Measurements from ENCODE around the gene DPYSL4. TPM values are rescaled to one million over a fixed set of nuclear protein-coding genes. Genes with fewer than 3 reads are reported as not detected.
"Not testable (repeated sequence)": the region's sequence is repeated elsewhere in the genome, so short reads cannot be mapped to it uniquely, and the experiment has no call there.

DPYSL4 gene
- total RNA-seq, 5 donors from 2014 or later (not counting 1 experiment from before 2014, with no cell fraction given), result 0.66 to 3.9 (median 3.2) TPM

- H3K36me3 ChIP-seq (ENCODE audit: control insufficient read depth in 2 of 2, extremely low read depth in 1 of 2, insufficient read depth in 1 of 2, low read length in 1 of 2), result no peaks in the 10 kb centered on the region
- peak in 30 of 35 experiments; percentile 16 to 84 (median 54) for DNase-seq
- H3K27me3 ChIP-seq (replicated peaks in 1 of 2; ENCODE audit: control insufficient read depth in 2 of 2, extremely low read depth in 1 of 2, insufficient read depth in 2 of 2, low read length in 1 of 2), result no peaks in the 10 kb centered on the region
- no peaks in the 10 kb centered on the region for H3K9me3 ChIP-seq
- peak overlapping the region in 1 of 2 donors; percentile 22 for H3K27ac Mint-ChIP-seq
- ChIA-PET CTCF (no interaction called here), POLR2A (no interaction called here)
- WGBS (ENCODE audit: insufficient coverage), result no CpG with 5 or more reads among the region's 7 CpGs
- no peaks in the 10 kb centered on the region for H3K36me3 Mint-ChIP-seq
- no peak overlapping the region for H3K4me3 ChIP-seq (ENCODE audit: control insufficient read depth in 1 of 2, extremely low read depth in 1 of 2, low read length in 1 of 2)
- H3K9me3 Mint-ChIP-seq, result no peaks in the 10 kb centered on the region
- H3K4me1 ChIP-seq (ENCODE audit: control insufficient read depth in 1 of 2, extremely low read depth in 1 of 2, insufficient read depth in 2 of 2, low read length in 2 of 2), result peaks cover 7 to 46% of the 10 kb centered on the region in 2 experiments
- peak in 1 of 4 experiments; percentile 46 for ATAC-seq (replicated peaks in 1 of 4)
- peaks cover 25 to 30% (median 30%) of the 10 kb centered on the region in 3 donors for H3K4me1 Mint-ChIP-seq
- H3K4me3 Mint-ChIP-seq, result peak overlapping the region in 1 of 3 donors; percentile 56
- H3K27ac ChIP-seq (ENCODE audit: low read length), result peak overlapping the region; percentile 93
- H3K27me3 Mint-ChIP-seq, result no peaks in the 10 kb centered on the region
Observed at GRCh38 chr10:132158823-132159222, 27.9 kb upstream of the DPYSL4 start.

GRCh38 chr10:132159302-132160230 is 27.2 kb upstream of the DPYSL4 start:
- H3K27me3 Mint-ChIP-seq; H3K9me3 Mint-ChIP-seq; H3K4me3 ChIP-seq (ENCODE audit: control insufficient read depth in 1 of 2, extremely low read depth in 1 of 2, low read length in 1 of 2); POLR2A ChIA-PET; CTCF ChIA-PET; H3K36me3 Mint-ChIP-seq; H3K9me3 ChIP-seq; H3K36me3 ChIP-seq (ENCODE audit: control insufficient read depth in 2 of 2, extremely low read depth in 1 of 2, insufficient read depth in 1 of 2, low read length in 1 of 2); H3K27me3 ChIP-seq (replicated peaks in 1 of 2; ENCODE audit: control insufficient read depth in 2 of 2, extremely low read depth in 1 of 2, insufficient read depth in 2 of 2, low read length in 1 of 2): not testable (repeated sequence)
- H3K4me3 Mint-ChIP-seq, result peak overlapping the region in 1 of 3 donors; percentile 56
- DNase-seq (peak in 32 of 35 experiments; percentile 23 to 82 (median 62)), ATAC-seq (replicated peaks in 1 of 4) (peak in 3 of 4 experiments; percentile 31 to 53 (median 36))
- H3K27ac Mint-ChIP-seq, result peak overlapping the region in 1 of 2 donors; percentile 44
- peak overlapping the region; percentile 93 for H3K27ac ChIP-seq (ENCODE audit: low read length)
- WGBS (ENCODE audit: insufficient coverage), result no CpG with 5 or more reads among the region's 7 CpGs
- H3K4me1 Mint-ChIP-seq, result peaks cover 30 to 35% (median 34%) of the 10 kb centered on the region in 3 donors
- peaks cover 7 to 46% of the 10 kb centered on the region in 2 experiments for H3K4me1 ChIP-seq (ENCODE audit: control insufficient read depth in 1 of 2, extremely low read depth in 1 of 2, insufficient read depth in 2 of 2, low read length in 2 of 2)

- POLR2A ChIA-PET; H3K9me3 ChIP-seq; H3K27ac Mint-ChIP-seq; H3K27me3 ChIP-seq (replicated peaks in 1 of 2; ENCODE audit: control insufficient read depth in 2 of 2, extremely low read depth in 1 of 2, insufficient read depth in 2 of 2, low read length in 1 of 2); ATAC-seq (replicated peaks in 1 of 4); H3K4me3 ChIP-seq (ENCODE audit: control insufficient read depth in 1 of 2, extremely low read depth in 1 of 2, low read length in 1 of 2); CTCF ChIA-PET; H3K27me3 Mint-ChIP-seq; H3K4me3 Mint-ChIP-seq; H3K36me3 Mint-ChIP-seq; H3K36me3 ChIP-seq (ENCODE audit: control insufficient read depth in 2 of 2, extremely low read depth in 1 of 2, insufficient read depth in 1 of 2, low read length in 1 of 2); H3K9me3 Mint-ChIP-seq: not testable (repeated sequence)
- H3K27ac ChIP-seq (ENCODE audit: low read length), result peak overlapping the region; percentile 93
- peaks cover 7 to 46% of the 10 kb centered on the region in 2 experiments for H3K4me1 ChIP-seq (ENCODE audit: control insufficient read depth in 1 of 2, extremely low read depth in 1 of 2, insufficient read depth in 2 of 2, low read length in 2 of 2)
- peaks cover 32 to 35% (median 34%) of the 10 kb centered on the region in 3 donors for H3K4me1 Mint-ChIP-seq
- DNase-seq, result peak in 14 of 35 experiments; percentile 10 to 56 (median 25)
Observed at GRCh38 chr10:132160231-132160630, 26.5 kb upstream of the DPYSL4 start.

GRCh38 chr10:132160834-132161622 is 25.7 kb upstream of the DPYSL4 start:
- CTCF ChIA-PET; H3K9me3 Mint-ChIP-seq; H3K27me3 Mint-ChIP-seq; H3K9me3 ChIP-seq; H3K27me3 ChIP-seq (replicated peaks in 1 of 2; ENCODE audit: control insufficient read depth in 2 of 2, extremely low read depth in 1 of 2, insufficient read depth in 2 of 2, low read length in 1 of 2); H3K4me3 Mint-ChIP-seq; H3K36me3 ChIP-seq (ENCODE audit: control insufficient read depth in 2 of 2, extremely low read depth in 1 of 2, insufficient read depth in 1 of 2, low read length in 1 of 2); ATAC-seq (replicated peaks in 1 of 4); H3K36me3 Mint-ChIP-seq; POLR2A ChIA-PET; H3K27ac Mint-ChIP-seq; H3K4me3 ChIP-seq (ENCODE audit: control insufficient read depth in 1 of 2, extremely low read depth in 1 of 2, low read length in 1 of 2): not testable (repeated sequence)
- Histone ChIP-seq H3K4me1 (ENCODE audit: control insufficient read depth in 1 of 2, extremely low read depth in 1 of 2, insufficient read depth in 2 of 2, low read length in 2 of 2) (peaks cover 7 to 46% of the 10 kb centered on the region in 2 experiments), H3K27ac (ENCODE audit: low read length) (peak overlapping the region; percentile 69)
- peaks cover 32 to 35% (median 34%) of the 10 kb centered on the region in 3 donors for H3K4me1 Mint-ChIP-seq
- DNase-seq, result peak in 29 of 35 experiments; percentile 31 to 85 (median 58)
- no CpG with 5 or more reads among the region's 4 CpGs for WGBS (ENCODE audit: insufficient coverage)

- Mint-ChIP-seq H3K4me3 (peak overlapping the region in 2 of 3 donors; percentile 49 to 83), H3K27ac (peak overlapping the region; percentile 57 to 97), H3K4me1 (peaks cover 32 to 35% (median 34%) of the 10 kb centered on the region in 3 donors), H3K27me3 (no peaks in the 10 kb centered on the region), H3K9me3 (no peaks in the 10 kb centered on the region), H3K36me3 (no peaks in the 10 kb centered on the region)
- 37% methylated on average over 2 of the region's 12 CpGs for WGBS (ENCODE audit: insufficient coverage)
- H3K36me3 ChIP-seq (ENCODE audit: control insufficient read depth in 2 of 2, extremely low read depth in 1 of 2, insufficient read depth in 1 of 2, low read length in 1 of 2), result no peaks in the 10 kb centered on the region
- peaks cover 7 to 46% of the 10 kb centered on the region in 2 experiments for H3K4me1 ChIP-seq (ENCODE audit: control insufficient read depth in 1 of 2, extremely low read depth in 1 of 2, insufficient read depth in 2 of 2, low read length in 2 of 2)
- peak overlapping the region; percentile 87 for H3K27ac ChIP-seq (ENCODE audit: low read length)
- POLR2A ChIA-PET, result no interaction called here
- H3K9me3 ChIP-seq, result no peaks in the 10 kb centered on the region
- CTCF ChIA-PET, result no interaction called here
- peak in 14 of 35 experiments; percentile 11 to 61 (median 33) for DNase-seq
- ATAC-seq (replicated peaks in 1 of 4), result peak; percentile 22 to 44 (median 32)
- peaks cover 0 to 1% of the 10 kb centered on the region in 2 experiments for H3K27me3 ChIP-seq (replicated peaks in 1 of 2; ENCODE audit: control insufficient read depth in 2 of 2, extremely low read depth in 1 of 2, insufficient read depth in 2 of 2, low read length in 1 of 2)
- H3K4me3 ChIP-seq (ENCODE audit: control insufficient read depth in 1 of 2, extremely low read depth in 1 of 2, low read length in 1 of 2), result no peak overlapping the region
Observed at GRCh38 chr10:132162021-132162531, 24.7 kb upstream of the DPYSL4 start.

GRCh38 chr10:132162590-132163277 is 24.0 kb upstream of the DPYSL4 start:
- Histone ChIP-seq H3K9me3 (no peaks in the 10 kb centered on the region), H3K4me3 (ENCODE audit: control insufficient read depth in 1 of 2, extremely low read depth in 1 of 2, low read length in 1 of 2) (no peak overlapping the region), H3K27me3 (replicated peaks in 1 of 2; ENCODE audit: control insufficient read depth in 2 of 2, extremely low read depth in 1 of 2, insufficient read depth in 2 of 2, low read length in 1 of 2) (peaks cover 0 to 5% of the 10 kb centered on the region in 2 experiments), H3K4me1 (ENCODE audit: control insufficient read depth in 1 of 2, extremely low read depth in 1 of 2, insufficient read depth in 2 of 2, low read length in 2 of 2) (peaks cover 7 to 46% of the 10 kb centered on the region in 2 experiments), H3K27ac (ENCODE audit: low read length) (peak overlapping the region; percentile 87), H3K36me3 (ENCODE audit: control insufficient read depth in 2 of 2, extremely low read depth in 1 of 2, insufficient read depth in 1 of 2, low read length in 1 of 2) (no peaks in the 10 kb centered on the region)
- no peaks in the 10 kb centered on the region for H3K9me3 Mint-ChIP-seq
- no peaks in the 10 kb centered on the region for H3K27me3 Mint-ChIP-seq
- H3K36me3 Mint-ChIP-seq, result no peaks in the 10 kb centered on the region
- peaks cover 31 to 32% (median 32%) of the 10 kb centered on the region in 3 donors for H3K4me1 Mint-ChIP-seq
- CTCF ChIA-PET, result no interaction called here
- POLR2A ChIA-PET, result no interaction called here
- 84% methylated on average over 3 of the region's 10 CpGs for WGBS (ENCODE audit: insufficient coverage)
- no peak for ATAC-seq (replicated peaks in 1 of 4)
- DNase-seq, result no peak
- peak overlapping the region; percentile 57 to 97 for H3K27ac Mint-ChIP-seq
- H3K4me3 Mint-ChIP-seq, result peak overlapping the region in 1 of 3 donors; percentile 83
